ENCODE results near the gene KLHL26. TPM values are rescaled to one million over a fixed set of nuclear protein-coding genes. Genes with fewer than 3 reads are reported as not detected.

Gene KLHL26
- total and polyA plus RNA-seq, 9 of the 15 experiments (the other 6 are each of a cell fraction or from before 2014, with no cell fraction given), result 0.13 to 13.3 (median 1.4) TPM

- no peak for TF ChIP-seq MYBL2 (IDR thresholded peaks at IDR 0.05; ENCODE audit: low read depth)
- TF ChIP-seq MYBL2 (CRISPR knock-in tag; IDR thresholded peaks at IDR 0.05; ENCODE audit: borderline replicate concordance), result no peak
- no peak for TF ChIP-seq NR0B1 (IDR thresholded peaks at IDR 0.05; ENCODE audit: partially characterized antibody)
- TF ChIP-seq ZNF197 (CRISPR knock-in tag; IDR thresholded peaks at IDR 0.05; ENCODE audit: low read depth), result no peak
- TF ChIP-seq PHB2 (IDR thresholded peaks at IDR 0.05; ENCODE audit: low read depth), result no peak
- TF ChIP-seq ATF7 (IDR thresholded peaks at IDR 0.05), result peak; percentile 42; the same call in 1 of the 2 replicates
- no peak for TF ChIP-seq ZNF398 (CRISPR knock-in tag; IDR thresholded peaks at IDR 0.05)
- TF ChIP-seq ZBTB7A (IDR thresholded peaks at IDR 0.05; ENCODE audit: borderline replicate concordance, control insufficient read depth, low read depth, low read length), result peak; percentile 56; the same call in 1 of the 2 replicates
- TF ChIP-seq BRD9 (IDR thresholded peaks at IDR 0.05; ENCODE audit: low read depth, partially characterized antibody), result no peak
- no peak for TF ChIP-seq FOXP1 (CRISPR knock-in tag; IDR thresholded peaks at IDR 0.05)
- TF ChIP-seq EP400 (IDR thresholded peaks at IDR 0.05), result peak; percentile 60
- no peak for TF ChIP-seq IRF9 (tag; IDR thresholded peaks at IDR 0.05)
- no peak for TF ChIP-seq RBM22 (IDR thresholded peaks at IDR 0.05; ENCODE audit: low read depth, low read length, poor library complexity, severe bottlenecking)
- peak; percentile 41 for TF ChIP-seq HCFC1 (IDR thresholded peaks at IDR 0.05; ENCODE audit: low read depth, low read length)
- TF ChIP-seq CEBPZ (IDR thresholded peaks at IDR 0.05; ENCODE audit: borderline replicate concordance, low read depth, low read length), result no peak
- TF ChIP-seq ZNF143 (CRISPR knock-in tag; IDR thresholded peaks at IDR 0.05), result no peak
- TF ChIP-seq NBN (IDR thresholded peaks at IDR 0.05; ENCODE audit: low read depth), result no peak
- no peak for TF ChIP-seq GTF3C2 (IDR thresholded peaks at IDR 0.05; ENCODE audit: borderline replicate concordance, extremely low read depth, insufficient read length)
Observed at GRCh38 chr19:18596752-18597157, 40.1 kb upstream of the KLHL26 start (continued).
